HG03378 (cell line): ENCODE results near the gene SLC35F6.

Experiments
- ATAC-seq: cut with Tn5 transposase; IDR thresholded peaks from one replicate; pipeline ENCODE4 v1.9.1; 2021; ENCODE audit warnings: mild to moderate bottlenecking, moderate library complexity; ENCODE audit not compliant: unreplicated experiment

SLC35F6 gene, protein sequence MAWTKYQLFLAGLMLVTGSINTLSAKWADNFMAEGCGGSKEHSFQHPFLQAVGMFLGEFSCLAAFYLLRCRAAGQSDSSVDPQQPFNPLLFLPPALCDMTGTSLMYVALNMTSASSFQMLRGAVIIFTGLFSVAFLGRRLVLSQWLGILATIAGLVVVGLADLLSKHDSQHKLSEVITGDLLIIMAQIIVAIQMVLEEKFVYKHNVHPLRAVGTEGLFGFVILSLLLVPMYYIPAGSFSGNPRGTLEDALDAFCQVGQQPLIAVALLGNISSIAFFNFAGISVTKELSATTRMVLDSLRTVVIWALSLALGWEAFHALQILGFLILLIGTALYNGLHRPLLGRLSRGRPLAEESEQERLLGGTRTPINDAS

GRCh38 chr2:26764078-26764887 lies at the start of gene SLC35F6:
Gene SLC35F6, plus strand, starts transcription at chr2:26764284. Its CDS starts 66 bp downstream, at chr2:26764350.
- no peak for ATAC-seq

- no peak for ATAC-seq
These were observed 48.4 kb upstream of the SLC35F6 start for GRCh38 chr2:26715528-26716270.

DNA sequence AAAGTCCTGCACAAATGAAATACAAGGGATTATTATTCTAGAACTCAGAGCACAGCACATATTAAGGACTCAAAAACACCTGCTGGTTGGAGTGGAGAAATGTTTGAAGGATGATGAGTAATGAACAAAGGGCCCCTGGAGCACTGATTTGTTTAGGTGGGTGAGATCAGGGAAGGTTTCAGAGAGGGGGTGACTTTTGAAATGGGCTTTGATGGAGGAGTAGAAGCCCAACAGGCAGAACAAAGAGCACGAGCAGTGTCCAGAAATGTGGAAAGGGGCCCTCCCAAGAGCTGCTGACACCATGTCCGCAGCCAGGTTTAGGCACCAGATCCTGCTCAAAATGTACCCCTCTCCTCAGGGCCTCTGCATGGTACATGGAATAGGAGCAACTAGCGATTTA lies 47.7 kb upstream of the SLC35F6 start:
- no peak for ATAC-seq

GRCh38 chr2:26716769-26717168 lies 47.3 kb upstream of the SLC35F6 start:
- no peak for ATAC-seq

GRCh38 chr2:26717362-26717761 lies 46.7 kb upstream of the SLC35F6 start:
- no peak for ATAC-seq

GRCh38 chr2:26718949-26719686 lies 45.0 kb upstream of the SLC35F6 start:
- no peak for ATAC-seq

- ATAC-seq: no peak
These were observed 43.6 kb upstream of the SLC35F6 start for GRCh38 chr2:26720322-26721114.

- no peak for ATAC-seq
These were observed 42.7 kb upstream of the SLC35F6 start for GRCh38 chr2:26721115-26722032.

DNA sequence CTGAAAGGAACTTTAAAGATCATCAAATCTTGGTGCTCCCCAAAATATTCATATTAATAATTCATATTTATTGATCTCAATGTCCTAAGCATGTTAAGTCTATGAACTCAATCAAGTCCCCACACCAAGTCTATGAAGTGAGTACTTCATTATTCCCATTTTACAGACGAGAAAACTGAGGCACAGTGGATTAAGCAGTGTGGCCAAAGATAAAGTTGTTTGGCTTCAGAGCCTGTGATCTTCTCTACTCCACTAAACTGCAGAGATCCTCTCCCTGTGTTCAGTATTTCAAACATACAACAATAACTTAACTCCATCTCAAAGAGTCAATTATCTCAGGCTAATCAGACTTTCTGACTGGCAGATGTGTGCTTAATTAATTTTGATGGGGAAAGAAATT lies 41.8 kb upstream of the SLC35F6 start:
- ATAC-seq: no peak

- no peak for ATAC-seq
These were observed 41.2 kb upstream of the SLC35F6 start for GRCh38 chr2:26722911-26723310.

GRCh38 chr2:26723475-26723874 lies 40.6 kb upstream of the SLC35F6 start:
- ATAC-seq: no peak

DNA sequence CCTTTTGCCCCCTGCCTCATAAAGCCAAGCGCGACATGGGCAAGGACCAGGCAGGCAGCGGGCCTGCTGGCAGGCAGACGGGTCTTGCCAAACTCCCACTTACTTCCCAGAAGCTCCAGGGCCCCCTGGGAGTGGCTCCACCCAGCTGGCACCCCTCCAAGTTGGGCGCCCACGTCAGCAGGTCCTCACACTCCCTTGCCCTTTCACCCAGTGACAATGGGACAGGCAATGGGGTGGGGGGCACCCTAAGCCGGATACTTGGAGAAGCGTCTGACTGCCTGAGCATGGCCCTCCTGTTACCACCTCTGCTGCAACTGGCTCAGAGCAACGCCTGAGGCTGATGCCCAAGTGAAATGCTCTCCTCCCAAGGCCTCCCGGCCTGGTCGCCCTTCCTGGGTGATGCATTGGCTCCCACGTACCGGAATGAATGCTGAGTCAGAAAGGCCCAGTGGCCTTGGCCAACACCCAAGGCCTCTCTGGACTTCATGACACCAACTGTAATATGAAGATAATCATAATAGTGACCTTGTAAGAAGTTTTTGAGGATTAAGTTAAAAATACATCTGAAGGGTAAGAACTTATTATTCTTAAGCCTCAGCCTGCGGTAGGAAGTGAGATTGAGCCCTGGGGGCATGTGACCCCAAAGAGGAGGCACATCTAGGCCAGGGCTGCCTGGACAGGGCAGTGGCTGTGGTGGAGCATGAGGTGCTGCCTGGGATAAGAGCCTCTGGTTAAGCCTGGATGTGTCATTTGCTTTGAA lies 39.9 kb upstream of the SLC35F6 start:
- no peak for ATAC-seq

GRCh38 chr2:26724784-26725520 lies 39.1 kb upstream of the SLC35F6 start:
- no peak for ATAC-seq

DNA sequence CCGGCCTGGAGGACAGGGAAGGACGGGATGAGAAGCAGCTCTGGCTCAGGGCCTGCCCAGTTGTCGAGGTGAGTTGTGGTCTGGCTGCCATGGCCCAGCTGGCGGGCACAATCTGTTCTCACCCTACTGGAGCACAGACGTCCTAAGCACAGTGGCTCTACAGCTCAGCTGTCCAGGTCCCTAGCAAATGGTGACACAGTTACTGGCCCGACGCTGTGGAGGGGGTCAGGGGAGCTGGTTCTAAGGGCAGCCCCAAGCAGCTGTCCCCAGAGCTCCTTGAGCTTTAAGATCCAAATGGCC lies 38.6 kb upstream of the SLC35F6 start:
- no peak for ATAC-seq

DNA sequence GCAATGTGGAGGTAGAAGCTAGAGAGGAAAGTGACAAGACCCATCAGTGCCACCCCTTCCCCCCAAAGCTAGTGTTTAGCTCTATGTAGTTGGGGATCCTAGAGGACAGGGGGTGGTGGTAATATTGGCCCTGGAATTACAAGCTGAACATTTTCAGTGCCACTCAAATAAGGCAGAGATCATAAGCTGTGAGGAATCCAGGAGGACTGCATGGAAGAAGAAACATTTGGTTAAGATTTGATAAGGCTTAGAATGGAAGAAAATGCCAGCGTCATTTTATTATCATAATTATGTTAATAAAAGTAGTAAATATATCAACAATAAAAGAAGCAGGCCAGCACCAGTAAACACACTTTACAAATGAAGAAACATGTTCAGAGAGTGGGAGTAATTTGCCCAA lies 37.9 kb upstream of the SLC35F6 start:
- ATAC-seq: no peak

DNA sequence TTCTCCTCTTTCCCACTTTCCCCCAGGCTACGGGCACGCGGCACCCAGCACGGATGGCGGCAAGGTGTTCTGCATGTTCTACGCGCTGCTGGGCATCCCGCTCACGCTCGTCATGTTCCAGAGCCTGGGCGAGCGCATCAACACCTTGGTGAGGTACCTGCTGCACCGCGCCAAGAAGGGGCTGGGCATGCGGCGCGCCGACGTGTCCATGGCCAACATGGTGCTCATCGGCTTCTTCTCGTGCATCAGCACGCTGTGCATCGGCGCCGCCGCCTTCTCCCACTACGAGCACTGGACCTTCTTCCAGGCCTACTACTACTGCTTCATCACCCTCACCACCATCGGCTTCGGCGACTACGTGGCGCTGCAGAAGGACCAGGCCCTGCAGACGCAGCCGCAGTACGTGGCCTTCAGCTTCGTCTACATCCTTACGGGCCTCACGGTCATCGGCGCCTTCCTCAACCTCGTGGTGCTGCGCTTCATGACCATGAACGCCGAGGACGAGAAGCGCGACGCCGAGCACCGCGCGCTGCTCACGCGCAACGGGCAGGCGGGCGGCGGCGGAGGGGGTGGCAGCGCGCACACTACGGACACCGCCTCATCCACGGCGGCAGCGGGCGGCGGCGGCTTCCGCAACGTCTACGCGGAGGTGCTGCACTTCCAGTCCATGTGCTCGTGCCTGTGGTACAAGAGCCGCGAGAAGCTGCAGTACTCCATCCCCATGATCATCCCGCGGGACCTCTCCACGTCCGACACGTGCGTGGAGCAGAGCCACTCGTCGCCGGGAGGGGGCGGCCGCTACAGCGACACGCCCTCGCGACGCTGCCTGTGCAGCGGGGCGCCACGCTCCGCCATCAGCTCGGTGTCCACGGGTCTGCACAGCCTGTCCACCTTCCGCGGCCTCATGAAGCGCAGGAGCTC lies 36.2 kb upstream of the SLC35F6 start:
- ATAC-seq: no peak

GRCh38 chr2:26729311-26729710 lies 34.8 kb upstream of the SLC35F6 start:
- ATAC-seq: no peak
